H1 (cell line): ENCODE data around the gene SPOCD1. TPM values are rescaled to one million over a fixed set of nuclear protein-coding genes. Genes with fewer than 3 reads are reported as not detected.

ENCODE experiments used
- CTCF ChIA-PET: fragments of 300-600 bp; sonication (Branson Sonifier 250); formaldehyde crosslinking; loops from one replicate; lab custom pipeline; 2021; ENCODE audit not compliant: partially characterized antibody; lab: Charles Lee
- POLR2A ChIA-PET: fragments of 300-600 bp; sonication (Branson Sonifier 250); formaldehyde crosslinking; loops from one replicate; lab custom pipeline; 2021; ENCODE audit warnings: inconsistent platforms; ENCODE audit not compliant: partially characterized antibody; lab: Charles Lee
- DNase-seq, 2 experiments: peaks; one replicate each; pipeline versions ENCODE4 v3.0.0 to v3.0.0-alpha.2; 2010 to 2022; ENCODE audit warnings: low spot score in 2 of 2, low read depth in 1 of 2, mixed read lengths in 1 of 2
- FAIRE-seq: peaks from 2 replicates; lab custom pipeline; 2011; peaks lifted over from hg19 to GRCh38; lab: Jason Lieb, UNC
- H2AFZ ChIP-seq: 2 replicates; pipeline ENCODE4 v1.8.1; 2012; ENCODE audit warnings: low read length, inconsistent platforms
- H2AK5ac ChIP-seq: 2 replicates; pipeline ENCODE4 v1.6.1; 2013; ENCODE audit warnings: low read depth, low read length
- H2BK120ac ChIP-seq: replicated peaks from 2 replicates; pipeline ENCODE3; 2013; ENCODE audit warnings: low read depth, low read length, inconsistent platforms
- H2BK12ac ChIP-seq: 2 replicates; pipeline ENCODE4 v1.6.1; 2013; ENCODE audit warnings: low read depth, low read length
- H2BK15ac ChIP-seq: 2 replicates; pipeline ENCODE4 v1.6.1; 2013; ENCODE audit warnings: low read length
- H2BK20ac ChIP-seq: 2 replicates; pipeline ENCODE4 v1.6.1; 2013; ENCODE audit warnings: low read length
- H2BK5ac ChIP-seq: 2 replicates; pipeline ENCODE4 v1.6.1; 2013; ENCODE audit warnings: low read depth, low read length
- H3K14ac ChIP-seq: 2 replicates; pipeline ENCODE4 v1.6.1; 2013; ENCODE audit warnings: inconsistent platforms; ENCODE audit not compliant: insufficient read length
- H3K18ac ChIP-seq: 2 replicates; pipeline ENCODE4 v1.6.1; 2013; ENCODE audit warnings: low read length; ENCODE audit errors: extremely low read depth
- H3K23ac ChIP-seq: 2 replicates; pipeline ENCODE4 v1.6.1; 2013; ENCODE audit warnings: inconsistent platforms; ENCODE audit not compliant: insufficient read length
- H3K23me2 ChIP-seq: 2 replicates; pipeline ENCODE4 v1.6.1; 2013; ENCODE audit warnings: low read depth, low read length
- H3K27ac ChIP-seq: 2 replicates; pipeline ENCODE4 v1.6.1; 2011; ENCODE audit warnings: low read depth, low read length, inconsistent platforms
- H3K27me3 ChIP-seq, 4 experiments: replicated peaks in 1 of 4; 1 replicate in 1 of 4; 2 replicates in 3 of 4; pipeline versions ENCODE4 v1.6.1 to v1.8.1; 2011 to 2013; ENCODE audit warnings: low read length in 3 of 4, mild to moderate bottlenecking in 3 of 4, inconsistent platforms in 2 of 4, mixed read lengths in 2 of 4, moderate library complexity in 1 of 4; ENCODE audit not compliant: control insufficient read depth in 3 of 4, insufficient read depth in 3 of 4; ENCODE audit errors: extremely low read depth in 1 of 4
- H3K36me3 ChIP-seq, 4 experiments: 2 replicates each; pipeline versions ENCODE4 v1.6.1 to v1.8.1; 2011 to 2013; ENCODE audit warnings: mild to moderate bottlenecking in 4 of 4, low read length in 3 of 4, moderate library complexity in 2 of 4, control low read depth in 1 of 4, inconsistent platforms in 1 of 4; ENCODE audit not compliant: insufficient read depth in 4 of 4, control insufficient read depth in 2 of 4
- H3K4ac ChIP-seq: replicated peaks from 2 replicates; pipeline ENCODE3; 2013; ENCODE audit warnings: low read length, low read depth, mixed read lengths, inconsistent platforms; ENCODE audit not compliant: insufficient read length
- H3K4me1 ChIP-seq, 4 experiments: replicated peaks in 1 of 4; 1 replicate in 1 of 4; 2 replicates in 3 of 4; pipeline versions ENCODE4 v1.6.1 to v1.8.1; 2011 to 2013; ENCODE audit warnings: low read length in 3 of 4, inconsistent platforms in 2 of 4, mixed read lengths in 1 of 4; ENCODE audit not compliant: insufficient read depth in 4 of 4, control insufficient read depth in 3 of 4
- H3K4me2 ChIP-seq, 2 experiments: 2 replicates each; pipeline versions ENCODE4 v1.6.1 to v1.8.1; 2011 to 2013; ENCODE audit warnings: low read depth in 2 of 2, low read length in 2 of 2, control low read depth in 1 of 2, inconsistent platforms in 1 of 2, mild to moderate bottlenecking in 1 of 2; ENCODE audit not compliant: insufficient read depth in 1 of 2
- H3K4me3 ChIP-seq, 4 experiments: fragments of 200-600, 300-600 bp in 1 of 4; sonication (generic), shearing (Covaris generic), sonication (Bioruptor Twin) in 1 of 4; 2 replicates each; pipeline versions ENCODE4 v1.5.1 to v1.8.1; 2011 to 2016; ENCODE audit warnings: low read length in 4 of 4, low read depth in 3 of 4, control low read depth in 2 of 4, inconsistent platforms in 2 of 4, mild to moderate bottlenecking in 2 of 4, mixed read lengths in 1 of 4, moderate library complexity in 1 of 4; ENCODE audit not compliant: insufficient read depth in 2 of 4; ENCODE audit errors: extremely low read depth in 1 of 4
- H3K56ac ChIP-seq: replicated peaks from 2 replicates; pipeline ENCODE3; 2013; ENCODE audit warnings: low read depth, mild to moderate bottlenecking, mixed read lengths, low read length, inconsistent platforms; ENCODE audit not compliant: insufficient read length
- H3K79me1 ChIP-seq: 2 replicates; pipeline ENCODE4 v1.6.1; 2013; ENCODE audit warnings: low read depth, low read length, control low read depth
- H3K79me2 ChIP-seq, 2 experiments: 2 replicates each; pipeline versions ENCODE4 v1.6.1 to v1.8.1; 2012 to 2013; ENCODE audit warnings: low read length in 2 of 2, mild to moderate bottlenecking in 2 of 2, inconsistent platforms in 1 of 2; ENCODE audit not compliant: insufficient read depth in 2 of 2, control insufficient read depth in 1 of 2
- H3K9ac ChIP-seq, 4 experiments: replicated peaks in 1 of 4; 1 replicate in 1 of 4; 2 replicates in 3 of 4; pipeline versions ENCODE4 v1.6.1 to v1.8.1; 2011 to 2013; ENCODE audit warnings: low read depth in 3 of 4, low read length in 3 of 4, control low read depth in 2 of 4, mild to moderate bottlenecking in 2 of 4, moderate library complexity in 2 of 4, inconsistent platforms in 1 of 4; ENCODE audit errors: extremely low read depth in 1 of 4
- H3K9me3 ChIP-seq, 2 experiments: 2 replicates each; pipeline versions ENCODE4 v1.6.1 to v1.8.1; 2012 to 2013; ENCODE audit warnings: mild to moderate bottlenecking in 2 of 2, moderate library complexity in 2 of 2, control low read depth in 1 of 2, inconsistent platforms in 1 of 2, low read depth in 1 of 2, low read length in 1 of 2, mixed read lengths in 1 of 2; ENCODE audit not compliant: insufficient read depth in 2 of 2
- H4K20me1 ChIP-seq, 2 experiments: replicated peaks in 1 of 2; 2 replicates each; pipeline versions ENCODE3 to v1.8.1; 2011 to 2013; ENCODE audit warnings: inconsistent platforms in 2 of 2, low read length in 2 of 2, mild to moderate bottlenecking in 1 of 2; ENCODE audit not compliant: insufficient read depth in 2 of 2, control insufficient read depth in 1 of 2
- H4K5ac ChIP-seq: 2 replicates; pipeline ENCODE4 v1.6.1; 2013; ENCODE audit warnings: low read length, low read depth, mixed read lengths, inconsistent platforms; ENCODE audit not compliant: insufficient read length
- H4K8ac ChIP-seq: 2 replicates; pipeline ENCODE4 v1.8.0; 2013; ENCODE audit warnings: mild to moderate bottlenecking, moderate library complexity, low read length, inconsistent platforms; ENCODE audit not compliant: insufficient read depth; ENCODE audit errors: extremely low read depth
- H4K91ac ChIP-seq: replicated peaks from 2 replicates; pipeline ENCODE3; 2013; ENCODE audit warnings: low read length, mixed read lengths, inconsistent platforms; ENCODE audit not compliant: insufficient read length
- ASH2L ChIP-seq: fragments of 200-600, 300-600 bp; sonication (generic); IDR thresholded peaks from one replicate; pipeline ENCODE4 v1.7.1; 2017; ENCODE audit warnings: low read length
- CTBP2 ChIP-seq: IDR thresholded peaks from 2 replicates; pipeline ENCODE4 v1.7.0; 2011; ENCODE audit warnings: borderline replicate concordance, mild to moderate bottlenecking, moderate library complexity, mixed read lengths, low read length; ENCODE audit not compliant: insufficient read depth, insufficient read length
- FOSL1 ChIP-seq: IDR thresholded peaks from 2 replicates; pipeline ENCODE4 v1.6.1; 2011; ENCODE audit warnings: mild to moderate bottlenecking, low read depth, low read length, moderate library complexity; ENCODE audit not compliant: insufficient read depth
- NANOG ChIP-seq: IDR thresholded peaks from 2 replicates; pipeline ENCODE4 v1.6.1; 2011; ENCODE audit warnings: low read length, low read depth, mild to moderate bottlenecking, inconsistent platforms; ENCODE audit not compliant: insufficient read depth, poor library complexity, severe bottlenecking
- PHF8 ChIP-seq: fragments of 200-600 bp; sonication (generic); conservative IDR thresholded peaks from 2 replicates; pipeline ENCODE4 v1.7.1; 2012; ENCODE audit warnings: low read depth, mild to moderate bottlenecking, inconsistent platforms, low read length, moderate library complexity
- TAF7 ChIP-seq: optimal IDR thresholded peaks from 2 replicates; pipeline ENCODE3; 2011; ENCODE audit warnings: low read depth, mild to moderate bottlenecking, inconsistent platforms, low read length, moderate library complexity, borderline replicate concordance
- TEAD4 ChIP-seq: IDR thresholded peaks from 2 replicates; pipeline ENCODE4 v1.6.1; 2012; ENCODE audit warnings: low read depth, low read length, inconsistent platforms, mixed read lengths
- USF2 ChIP-seq: IDR thresholded peaks from 2 replicates; pipeline ENCODE4 v1.6.1; 2011; ENCODE audit warnings: low read length, improper control_type of control experiment
- ZNF274 ChIP-seq: IDR thresholded peaks from 2 replicates; pipeline ENCODE4 v1.7.0; 2012; ENCODE audit warnings: low read length, borderline replicate concordance; ENCODE audit errors: extremely low read depth
- WGBS, 2 experiments: shearing (Covaris generic) in 1 of 2; methylation state at CpG; one replicate each; pipeline versions ENCODE4 v1.1.6 to v1.1.7; 2013 to 2015; ENCODE audit warnings: low lambda C conversion rate in 2 of 2, mixed read lengths in 2 of 2, inconsistent platforms in 1 of 2, low coverage in 1 of 2, missing lambda C conversion rate in 1 of 2; ENCODE audit not compliant: insufficient replicate concordance in 2 of 2, insufficient coverage in 1 of 2, insufficient read length in 1 of 2; ENCODE audit errors: extremely low coverage in 1 of 2, missing lambda C conversion rate in 1 of 2; 5-methylcytosine and 5-hydroxymethylcytosine counted together
- polyA plus RNA-seq, 7 experiments: library from polyadenylated mRNA; depleted of rRNA in 3 of 7; stranded (reverse) in 5 of 7; unstranded in 2 of 7; fragments of >200 nt in 5 of 7; fragments of 200-250 nt in 2 of 7; gene quantifications; 1 replicate in 5 of 7; 2 replicates in 1 of 7; 4 replicates in 1 of 7; pipeline versions ENCODE4 v1.2.1 to v1.2.3, GENCODE V29; 2011 to 2013; ENCODE audit warnings: missing spikeins in 2 of 7, mixed read lengths in 2 of 7
- total RNA-seq: library from RNA; stranded (reverse); fragmentation: NEBNext Ultra II Directional; extraction: Animal tissue kit (Norgen Biotek cat#: 25700); gene quantifications from 2 replicates; pipeline ENCODE4 v1.2.1, GENCODE V29; 2021

SPOCD1 gene
- total and polyA plus RNA-seq, 2 of the 8 experiments (the other 6 are each of a cell fraction or from before 2014, with no cell fraction given) = 1.8 to 2.9 TPM

GRCh38 chr1:31818206-31818605 is 2.4 kb upstream of the SPOCD1 start:
- no peak overlapping the region for H3K23ac ChIP-seq
- H3K79me1 ChIP-seq = no peaks in the 10 kb centered on the region
- H3K4me3 ChIP-seq = no peak overlapping the region
- no peak overlapping the region for H2AFZ ChIP-seq
- H2BK15ac ChIP-seq = no peak overlapping the region
- no peaks in the 10 kb centered on the region for H3K79me2 ChIP-seq
- peaks cover 0 to 2% (median 0%) of the 10 kb centered on the region in 4 experiments; a peak in 1 of 7 replicates for H3K4me1 ChIP-seq
- TF ChIP-seq PHF8 = no peak
- no peak for TF ChIP-seq FOSL1
- no peak for TF ChIP-seq CTBP2
- TF ChIP-seq ZNF274 = no peak
- TF ChIP-seq ASH2L = no peak
- TF ChIP-seq TAF7 = no peak
- TF ChIP-seq USF2 = no peak
- no peak for TF ChIP-seq NANOG
- TF ChIP-seq TEAD4 = no peak
- no peaks in the 10 kb centered on the region for H4K20me1 ChIP-seq
- H2BK120ac ChIP-seq = no peak overlapping the region
- ChIA-PET POLR2A (no interaction called here), CTCF (interaction anchor here (0.6 to 3.4 kb wide), 11 partner anchors 14 to 151 kb away, joined by 3 to 20 read pairs (median 4); partner anchors contain the start of gene PTP4A2)
- DNase-seq (no peak), FAIRE-seq (no peak)
- no peak overlapping the region for H4K91ac ChIP-seq
- no peak overlapping the region for H3K4me2 ChIP-seq
- H2AK5ac ChIP-seq = no peak overlapping the region
- H4K8ac ChIP-seq = no peak overlapping the region
- H2BK20ac ChIP-seq = no peak overlapping the region
- H2BK12ac ChIP-seq = no peak overlapping the region
- no peaks in the 10 kb centered on the region for H3K36me3 ChIP-seq
- H3K4ac ChIP-seq = no peak overlapping the region
- no peaks in the 10 kb centered on the region; a peak in 1 of 7 replicates for H3K27me3 ChIP-seq
- no peaks in the 10 kb centered on the region for H3K9me3 ChIP-seq
- no peaks in the 10 kb centered on the region; the same call in 1 of the 2 replicates for H3K23me2 ChIP-seq
- H3K9ac ChIP-seq = no peak overlapping the region
- no peak overlapping the region for H3K56ac ChIP-seq
- H4K5ac ChIP-seq = no peak overlapping the region
- H3K27ac ChIP-seq = no peak overlapping the region
- no peak overlapping the region for H2BK5ac ChIP-seq
- no peak overlapping the region for H3K14ac ChIP-seq
- WGBS, 2 experiments = 89% methylated on average over 1 of the region's 1 CpG; no CpG with 5 or more reads in 1 of the 2 experiments
- no peak overlapping the region for H3K18ac ChIP-seq
